ENCODE data around the gene CFI.

CFI gene

GRCh38 chr4:109801895-109802319 lies at the start of gene CFI:
CFI (minus strand) TSS chr4:109801999; CDS start chr4:109801971, 28 bp downstream.
- in situ Hi-C loops (cut with MboI; ENCODE audit: low sequenced_read_pairs) = loop anchor here (10.0 kb wide), 1 partner anchor 377 kb away; no protein-coding TSS in a partner anchor

GRCh38 chr4:109850601-109851000 lies 48.8 kb upstream of the CFI start:
- in situ Hi-C loops (cut with MboI; ENCODE audit: low sequenced_read_pairs) = no loop called here

- in situ Hi-C loops (cut with MboI; ENCODE audit: low sequenced_read_pairs) = no loop called here
Observed at GRCh38 chr4:109848501-109848900, 46.7 kb upstream of the CFI start.

GRCh38 chr4:109847896-109848442 lies 46.2 kb upstream of the CFI start, which contains the start of gene LRIT3:
LRIT3 (plus strand) TSS chr4:109848107; CDS start chr4:109848202, 95 bp downstream.
- in situ Hi-C loops (cut with MboI; ENCODE audit: low sequenced_read_pairs) = no loop called here

GRCh38 chr4:109846395-109847098 lies 44.7 kb upstream of the CFI start:
- in situ Hi-C loops (cut with MboI; ENCODE audit: low sequenced_read_pairs) = no loop called here

- in situ Hi-C loops (cut with MboI; ENCODE audit: low sequenced_read_pairs) = no loop called here
Observed at GRCh38 chr4:109836985-109837384, 35.2 kb upstream of the CFI start.

GRCh38 chr4:109833756-109834155 lies 32.0 kb upstream of the CFI start:
- in situ Hi-C loops (cut with MboI; ENCODE audit: low sequenced_read_pairs) = no loop called here

- in situ Hi-C loops (cut with MboI; ENCODE audit: low sequenced_read_pairs) = no loop called here
Observed at GRCh38 chr4:109827672-109828071, 25.9 kb upstream of the CFI start, which contains the start of gene RRH. RRH (plus strand) TSS chr4:109827972; CDS start chr4:109828028, 56 bp downstream.

- in situ Hi-C loops (cut with MboI; ENCODE audit: low sequenced_read_pairs) = no loop called here
Observed at GRCh38 chr4:109826719-109827118, 24.9 kb upstream of the CFI start.

- in situ Hi-C loops (cut with MboI; ENCODE audit: low sequenced_read_pairs) = no loop called here
Observed at GRCh38 chr4:109821185-109821584, 19.4 kb upstream of the CFI start.

GRCh38 chr4:109820563-109820962 lies 18.8 kb upstream of the CFI start:
- in situ Hi-C loops (cut with MboI; ENCODE audit: low sequenced_read_pairs) = no loop called here

GRCh38 chr4:109818268-109818667 lies 16.5 kb upstream of the CFI start:
- in situ Hi-C loops (cut with MboI; ENCODE audit: low sequenced_read_pairs) = no loop called here

GRCh38 chr4:109816894-109817293 lies 15.1 kb upstream of the CFI start:
- in situ Hi-C loops (cut with MboI; ENCODE audit: low sequenced_read_pairs) = no loop called here

- in situ Hi-C loops (cut with MboI; ENCODE audit: low sequenced_read_pairs) = no loop called here
Observed at GRCh38 chr4:109816082-109816442, 14.3 kb upstream of the CFI start.

- in situ Hi-C loops (cut with MboI; ENCODE audit: low sequenced_read_pairs) = no loop called here
Observed at GRCh38 chr4:109815151-109816081, 13.6 kb upstream of the CFI start, which contains the start of gene GAR1. GAR1 (plus strand) TSS chr4:109815762; CDS start chr4:109816165, 403 bp downstream.

GRCh38 chr4:109811707-109812106 lies 9.9 kb upstream of the CFI start:
- in situ Hi-C loops (cut with MboI; ENCODE audit: low sequenced_read_pairs) = no loop called here

GRCh38 chr4:109810552-109811387 lies 9.0 kb upstream of the CFI start:
- in situ Hi-C loops (cut with MboI; ENCODE audit: low sequenced_read_pairs) = no loop called here

GRCh38 chr4:109809655-109810054 lies 7.9 kb upstream of the CFI start:
- in situ Hi-C loops (cut with MboI; ENCODE audit: low sequenced_read_pairs) = loop anchor here (10.0 kb wide), 1 partner anchor 385 kb away; no protein-coding TSS in a partner anchor

GRCh38 chr4:109803924-109804571 lies 2.2 kb upstream of the CFI start:
- in situ Hi-C loops (cut with MboI; ENCODE audit: low sequenced_read_pairs) = loop anchor here (10.0 kb wide), 1 partner anchor 379 kb away; no protein-coding TSS in a partner anchor

Data from HL-60/S4 (cell line).